ENCODE measurements around the gene ZNF160. TPM values are rescaled to one million over a fixed set of nuclear protein-coding genes. Genes with fewer than 3 reads are reported as not detected.

The ZNF160 gene
- total and polyA plus RNA-seq, 2 of the 4 experiments (the other 2 are of a cell fraction), result 22.6 to 26.9 TPM

GRCh38 chr19:53086949-53087348 is 16.3 kb downstream of the ZNF160 start:
- no peak overlapping the region for H2BK15ac ChIP-seq (ENCODE audit: low read depth, low read length)
- no peaks in the 10 kb centered on the region for H3K27me3 ChIP-seq (ENCODE audit: control insufficient read depth, insufficient read depth, low read length)
- ChIA-PET POLR2A (ENCODE audit: unreplicated experiment) (no interaction called here), CTCF (no interaction called here)
- ATAC-seq (ENCODE audit: low read depth), result no peak
- no peak overlapping the region for H3K14ac ChIP-seq (replicated peaks; ENCODE audit: low read depth, low read length)
- H3K9me3 ChIP-seq (ENCODE audit: control insufficient read depth, insufficient read depth, low read length), result peaks cover 4% of the 10 kb centered on the region
- no peak overlapping the region for H2BK20ac ChIP-seq (ENCODE audit: low read depth, low read length)
- no peak overlapping the region for H3K18ac ChIP-seq (ENCODE audit: low read depth, low read length)
- dilution Hi-C loops (cut with HindIII; ENCODE audit: low sequenced_read_pairs, unreplicated experiment), result no loop called here
- peak; percentile 32 for DNase-seq
- no TSS peak for BruUV-seq (replicated peaks)
- no peaks in the 10 kb centered on the region for H3K4me1 ChIP-seq (ENCODE audit: control insufficient read depth, insufficient read depth, low read length)
- no peak overlapping the region for H3K23ac ChIP-seq (ENCODE audit: low read depth, low read length)
- no peak overlapping the region for H4K91ac ChIP-seq (ENCODE audit: insufficient read depth, low read depth, low read length)
- H3K27ac ChIP-seq (ENCODE audit: insufficient read depth, low read length), result no peak overlapping the region
- no peaks in the 10 kb centered on the region for H3K9me1 ChIP-seq (ENCODE audit: insufficient read depth, low read length)
- no peak overlapping the region for H4K8ac ChIP-seq (ENCODE audit: low read depth in 2 of 2, low read length in 2 of 2)
- TF ChIP-seq MAZ (IDR thresholded peaks at IDR 0.05; ENCODE audit: borderline replicate concordance, low read depth, low read length) (no peak), RCOR1 (IDR thresholded peaks at IDR 0.05; ENCODE audit: insufficient replicate concordance, low read length) (no peak)
- no peak overlapping the region for H2BK5ac ChIP-seq (ENCODE audit: low read depth, low read length, poor library complexity, severe bottlenecking)
- no peak overlapping the region for H3K9ac ChIP-seq (ENCODE audit: low read depth, low read length)
- WGBS, 2 experiments (ENCODE audit: extremely low coverage in 2 of 2, insufficient read length in 1 of 2), result no CpG with 5 or more reads among the region's 5 CpGs
- H3K4me3 ChIP-seq (ENCODE audit: insufficient read depth, low read depth, low read length), result no peak overlapping the region
- no peak overlapping the region for H2BK120ac ChIP-seq (ENCODE audit: low read depth, low read length)
- intact Hi-C loops (cut with micrococcal nuclease), result no loop called here
- H3K4ac ChIP-seq (ENCODE audit: low read depth, low read length), result no peak overlapping the region
- no peak overlapping the region for H3K4me2 ChIP-seq (ENCODE audit: low read depth, low read length)
- peaks cover 68% of the 10 kb centered on the region for H3K36me3 ChIP-seq (ENCODE audit: control insufficient read depth, insufficient read depth, low read length)
- in situ Hi-C loops (cut with MboI; ENCODE audit: low sequenced_read_pairs), result no loop called here
- no peak overlapping the region for H3K56ac ChIP-seq (ENCODE audit: extremely low read depth, insufficient read depth, low read length)
- no peak overlapping the region for H4K5ac ChIP-seq (ENCODE audit: low read depth, low read length)
- no peak overlapping the region for H2AK5ac ChIP-seq (ENCODE audit: low read depth, low read length)
- H4K20me1 ChIP-seq (ENCODE audit: insufficient read depth, low read length), result no peaks in the 10 kb centered on the region; the same call in 1 of the 2 replicates
- H2AK9ac ChIP-seq (replicated peaks; ENCODE audit: low read depth, low read length, poor library complexity), result no peak overlapping the region
- H2AFZ ChIP-seq (replicated peaks; ENCODE audit: low read length, poor library complexity), result no peak overlapping the region
- H3K79me1 ChIP-seq (ENCODE audit: low read depth in 1 of 2, low read length in 2 of 2), result peaks cover 14 to 24% of the 10 kb centered on the region in 2 experiments; a peak in 3 of 4 replicates
